ENCODE data around the gene UCHL1. TPM values are rescaled to one million over a fixed set of nuclear protein-coding genes. Genes with fewer than 3 reads are reported as not detected.

Gene UCHL1
- total RNA-seq, 1 donor from 2014 or later, result 168 TPM

- TF ChIP-seq CTCF (IDR thresholded peaks at IDR 0.05), result peak; percentile 76
- H3K4me1 Mint-ChIP-seq (ENCODE audit: unreplicated experiment), result peaks cover 54% of the 10 kb centered on the region
- H3K27ac Mint-ChIP-seq (ENCODE audit: unreplicated experiment), result peak overlapping the region; percentile 74
- H3K27me3 Mint-ChIP-seq (ENCODE audit: unreplicated experiment), result no peaks in the 10 kb centered on the region
- no peak for DNase-seq (ENCODE audit: extremely low spot score, unreplicated experiment)
- H3K36me3 Mint-ChIP-seq (ENCODE audit: unreplicated experiment), result peaks cover 3% of the 10 kb centered on the region
- peak overlapping the region; percentile 89 for H3K4me3 Mint-ChIP-seq (ENCODE audit: unreplicated experiment)
- no peaks in the 10 kb centered on the region for H3K9me3 Mint-ChIP-seq (ENCODE audit: unreplicated experiment)
Observed at GRCh38 chr4:41212616-41213203, 44.0 kb upstream of the UCHL1 start.

- Mint-ChIP-seq H3K4me3 (ENCODE audit: unreplicated experiment) (peak overlapping the region; percentile 89), H3K27me3 (ENCODE audit: unreplicated experiment) (no peaks in the 10 kb centered on the region), H3K36me3 (ENCODE audit: unreplicated experiment) (peaks cover 3% of the 10 kb centered on the region), H3K4me1 (ENCODE audit: unreplicated experiment) (peaks cover 46% of the 10 kb centered on the region), H3K27ac (ENCODE audit: unreplicated experiment) (peak overlapping the region; percentile 74), H3K9me3 (ENCODE audit: unreplicated experiment) (no peaks in the 10 kb centered on the region)
- TF ChIP-seq CTCF (IDR thresholded peaks at IDR 0.05), result no peak
- no peak for DNase-seq (ENCODE audit: extremely low spot score, unreplicated experiment)
Observed at GRCh38 chr4:41213625-41214135, 43.0 kb upstream of the UCHL1 start.

- Mint-ChIP-seq H3K9me3 (ENCODE audit: unreplicated experiment) (no peaks in the 10 kb centered on the region), H3K36me3 (ENCODE audit: unreplicated experiment) (no peaks in the 10 kb centered on the region), H3K4me3 (ENCODE audit: unreplicated experiment) (peak within 1 kb of the TSS; percentile 89), H3K27me3 (ENCODE audit: unreplicated experiment) (no peaks in the 10 kb centered on the region), H3K4me1 (ENCODE audit: unreplicated experiment) (peaks cover 40% of the 10 kb centered on the region), H3K27ac (ENCODE audit: unreplicated experiment) (peak within 1 kb of the TSS; percentile 97)
- peak; percentile 95 for TF ChIP-seq CTCF (IDR thresholded peaks at IDR 0.05)
- DNase-seq (ENCODE audit: extremely low spot score, unreplicated experiment), result peak; percentile 99
Observed at GRCh38 chr4:41214136-41214824, 42.4 kb upstream of the UCHL1 start, which contains the start of gene APBB2. Gene APBB2, minus strand, starts transcription at chr4:41214542. Its CDS starts 181,288 bp downstream, at chr4:41033254.

- DNase-seq (ENCODE audit: extremely low spot score, unreplicated experiment), result no peak
- Mint-ChIP-seq H3K27ac (ENCODE audit: unreplicated experiment) (peak overlapping the region; percentile 27), H3K4me1 (ENCODE audit: unreplicated experiment) (peaks cover 40% of the 10 kb centered on the region), H3K27me3 (ENCODE audit: unreplicated experiment) (no peaks in the 10 kb centered on the region), H3K9me3 (ENCODE audit: unreplicated experiment) (no peaks in the 10 kb centered on the region), H3K4me3 (ENCODE audit: unreplicated experiment) (peak overlapping the region; percentile 53), H3K36me3 (ENCODE audit: unreplicated experiment) (no peaks in the 10 kb centered on the region)
- TF ChIP-seq CTCF (IDR thresholded peaks at IDR 0.05), result peak; percentile 6
Observed at GRCh38 chr4:41214825-41215146, 41.9 kb upstream of the UCHL1 start.

- Mint-ChIP-seq H3K4me3 (ENCODE audit: unreplicated experiment) (peak overlapping the region; percentile 53), H3K9me3 (ENCODE audit: unreplicated experiment) (no peaks in the 10 kb centered on the region), H3K36me3 (ENCODE audit: unreplicated experiment) (no peaks in the 10 kb centered on the region), H3K4me1 (ENCODE audit: unreplicated experiment) (peaks cover 40% of the 10 kb centered on the region), H3K27ac (ENCODE audit: unreplicated experiment) (peak overlapping the region; percentile 97), H3K27me3 (ENCODE audit: unreplicated experiment) (no peaks in the 10 kb centered on the region)
- no peak for TF ChIP-seq CTCF (IDR thresholded peaks at IDR 0.05)
- DNase-seq (ENCODE audit: extremely low spot score, unreplicated experiment), result no peak
Observed at GRCh38 chr4:41215155-41215554, 41.6 kb upstream of the UCHL1 start.

Data from osteocyte (in vitro differentiated cells).